ENCODE measurements around the gene PRRC2A. TPM values are rescaled to one million over a fixed set of nuclear protein-coding genes. Genes with fewer than 3 reads are reported as not detected.

Gene PRRC2A
- total RNA-seq, 1 experiment from 2014 or later = 383 TPM

DNA sequence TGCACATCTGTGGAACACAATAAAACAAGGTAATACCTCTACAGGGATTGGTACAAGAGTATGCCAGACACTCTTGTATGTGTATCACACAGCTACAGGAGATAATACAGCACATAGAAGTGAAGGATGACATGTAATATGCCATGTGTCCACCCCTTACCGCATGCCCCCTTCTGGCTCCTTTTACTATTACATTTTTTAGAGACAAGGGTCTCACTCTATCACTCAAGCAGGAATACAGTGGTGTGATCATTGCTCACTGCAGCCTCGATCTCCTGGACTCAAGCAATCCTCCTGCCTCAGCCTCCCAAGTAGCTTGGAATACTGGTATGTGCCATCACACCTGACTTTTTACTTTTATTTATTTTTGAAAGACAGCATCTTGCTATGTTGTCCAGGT is 23.5 kb upstream of the PRRC2A start:
- Histone ChIP-seq H3K27ac (ENCODE audit: insufficient read length, low read depth, low read length) (no peak overlapping the region), H3K4ac (ENCODE audit: low read depth, low read length) (no peak overlapping the region), H3K14ac (ENCODE audit: insufficient read depth, low read length) (no peak overlapping the region), H2AFZ (ENCODE audit: low read length) (no peak overlapping the region), H2BK12ac (ENCODE audit: insufficient read length, low read depth, low read length) (no peak overlapping the region), H3K9me3 (ENCODE audit: control insufficient read depth, low read depth, low read length) (no peaks in the 10 kb centered on the region), H3K56ac (ENCODE audit: insufficient read length, low read depth, low read length) (no peak overlapping the region), H3K27me3 (ENCODE audit: insufficient read depth, low read length) (no peaks in the 10 kb centered on the region), H3K23ac (ENCODE audit: insufficient read length, low read depth, low read length) (no peak overlapping the region), H3K4me2 (ENCODE audit: insufficient read depth, insufficient read length, low read length) (no peak overlapping the region), H3K79me2 (ENCODE audit: insufficient read depth, low read length) (no peaks in the 10 kb centered on the region), H2BK15ac (ENCODE audit: low read depth, low read length) (no peak overlapping the region), H2BK5ac (ENCODE audit: insufficient read length, low read length) (no peak overlapping the region), H4K91ac (ENCODE audit: insufficient read length, low read depth, low read length) (no peak overlapping the region), H3K18ac (ENCODE audit: insufficient read length, low read depth, low read length) (no peak overlapping the region), H4K8ac (replicated peaks; ENCODE audit: insufficient read length, low read depth, low read length) (no peak overlapping the region), H2AK5ac (ENCODE audit: insufficient read length, low read length) (no peak overlapping the region), H2BK120ac (ENCODE audit: low read depth, low read length, poor library complexity, severe bottlenecking) (no peak overlapping the region), H3K4me1 (ENCODE audit: insufficient read depth, low read length) (no peaks in the 10 kb centered on the region; the same call in 1 of the 2 replicates), H3K23me2 (ENCODE audit: insufficient read length, low read depth, low read length, poor library complexity, severe bottlenecking) (no peaks in the 10 kb centered on the region), H2BK20ac (ENCODE audit: low read depth, low read length, poor library complexity, severe bottlenecking) (no peak overlapping the region), H4K5ac (ENCODE audit: insufficient read length, low read depth, low read length) (no peak overlapping the region), H3K9ac (ENCODE audit: extremely low read depth, insufficient read length, low read length) (no peak overlapping the region), H3T11ph (ENCODE audit: low read length) (no peak overlapping the region), H3K79me1 (ENCODE audit: insufficient read depth, low read depth, low read length, poor library complexity, severe bottlenecking) (no peaks in the 10 kb centered on the region), H4K20me1 (ENCODE audit: control insufficient read depth, insufficient read depth, insufficient read length) (no peaks in the 10 kb centered on the region)
- H3K36me3 Mint-ChIP-seq (ENCODE audit: insufficient read depth in 1 of 3, low read depth in 3 of 3) = no peaks in the 10 kb centered on the region
- H3K27me3 Mint-ChIP-seq (ENCODE audit: low read depth) = no peaks in the 10 kb centered on the region; the same call in 1 of the 2 replicates
- peaks cover 11 to 18% of the 10 kb centered on the region in 2 experiments for H3K4me1 Mint-ChIP-seq
- H3K9me3 Mint-ChIP-seq = no peaks in the 10 kb centered on the region; a peak in 1 of 5 replicates
- DNase-seq = no peak
- H3K27ac Mint-ChIP-seq = no peak overlapping the region
- H3K4me3 Mint-ChIP-seq = no peak overlapping the region
- no CpG with 5 or more reads among the region's 2 CpGs for WGBS (ENCODE audit: extremely low coverage, insufficient read length, low lambda C conversion rate)
- TF ChIP-seq, protein P1, sequence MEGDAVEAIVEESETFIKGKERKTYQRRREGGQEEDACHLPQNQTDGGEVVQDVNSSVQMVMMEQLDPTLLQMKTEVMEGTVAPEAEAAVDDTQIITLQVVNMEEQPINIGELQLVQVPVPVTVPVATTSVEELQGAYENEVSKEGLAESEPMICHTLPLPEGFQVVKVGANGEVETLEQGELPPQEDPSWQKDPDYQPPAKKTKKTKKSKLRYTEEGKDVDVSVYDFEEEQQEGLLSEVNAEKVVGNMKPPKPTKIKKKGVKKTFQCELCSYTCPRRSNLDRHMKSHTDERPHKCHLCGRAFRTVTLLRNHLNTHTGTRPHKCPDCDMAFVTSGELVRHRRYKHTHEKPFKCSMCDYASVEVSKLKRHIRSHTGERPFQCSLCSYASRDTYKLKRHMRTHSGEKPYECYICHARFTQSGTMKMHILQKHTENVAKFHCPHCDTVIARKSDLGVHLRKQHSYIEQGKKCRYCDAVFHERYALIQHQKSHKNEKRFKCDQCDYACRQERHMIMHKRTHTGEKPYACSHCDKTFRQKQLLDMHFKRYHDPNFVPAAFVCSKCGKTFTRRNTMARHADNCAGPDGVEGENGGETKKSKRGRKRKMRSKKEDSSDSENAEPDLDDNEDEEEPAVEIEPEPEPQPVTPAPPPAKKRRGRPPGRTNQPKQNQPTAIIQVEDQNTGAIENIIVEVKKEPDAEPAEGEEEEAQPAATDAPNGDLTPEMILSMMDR (conservative IDR thresholded peaks at IDR 0.05) = peak; percentile 64

All from H9 (cell line).